ENCODE results near the gene HAGHL. TPM values are rescaled to one million over a fixed set of nuclear protein-coding genes. Genes with fewer than 3 reads are reported as not detected.

HAGHL gene
- total RNA-seq, 2 donors from 2014 or later: 2.0 to 3.3 TPM

DNA sequence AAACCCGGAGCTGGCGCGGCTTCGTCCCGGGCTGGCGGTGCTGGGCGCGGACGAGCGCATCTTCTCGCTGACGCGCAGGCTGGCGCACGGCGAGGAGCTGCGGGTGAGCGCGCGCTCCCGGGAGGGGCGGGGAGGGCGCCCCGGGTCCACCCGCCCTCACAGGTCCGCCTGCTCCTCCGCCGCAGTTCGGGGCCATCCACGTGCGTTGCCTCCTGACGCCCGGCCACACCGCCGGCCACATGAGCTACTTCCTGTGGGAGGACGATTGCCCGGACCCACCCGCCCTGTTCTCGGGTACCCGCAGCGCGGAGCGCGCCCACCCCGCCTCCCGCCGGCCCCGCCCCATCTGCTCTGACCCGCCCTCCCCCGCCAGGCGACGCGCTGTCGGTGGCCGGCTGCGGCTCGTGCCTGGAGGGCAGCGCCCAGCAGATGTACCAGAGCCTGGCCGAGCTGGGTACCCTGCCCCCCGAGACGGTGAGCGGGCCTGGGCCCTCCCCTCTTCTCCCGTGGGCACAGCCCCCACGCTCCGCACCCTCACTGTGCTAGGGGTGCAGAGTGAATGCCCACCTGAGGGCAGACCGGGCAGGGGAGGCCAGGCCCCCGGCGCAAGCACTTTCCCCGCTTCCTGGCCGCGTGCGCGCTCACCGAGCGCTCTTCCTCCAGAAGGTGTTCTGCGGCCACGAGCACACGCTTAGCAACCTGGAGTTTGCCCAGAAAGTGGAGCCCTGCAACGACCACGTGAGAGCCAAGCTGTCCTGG is 1.4 kb downstream of the HAGHL start:
- DNase-seq: peak; percentile 78 to 79
- peak; percentile 65 for ATAC-seq
- intact Hi-C loops (cut with DNase I, micrococcal nuclease): no loop called here

- intact Hi-C loops (cut with DNase I, micrococcal nuclease): no loop called here
- DNase-seq (peak in 1 of 2 donors; percentile 19), ATAC-seq (no peak)
Measured at GRCh38 chr16:728890-729744, 2.2 kb downstream of the HAGHL start.

- ATAC-seq (no peak), DNase-seq (peak in 1 of 2 donors; percentile 24)
- intact Hi-C loops (cut with DNase I, micrococcal nuclease): no loop called here
Measured at GRCh38 chr16:729768-730665, 3.1 kb downstream of the HAGHL start.

- ATAC-seq: no peak
Measured at GRCh38 chr16:730666-731509, 4.0 kb downstream of the HAGHL start.

DNA sequence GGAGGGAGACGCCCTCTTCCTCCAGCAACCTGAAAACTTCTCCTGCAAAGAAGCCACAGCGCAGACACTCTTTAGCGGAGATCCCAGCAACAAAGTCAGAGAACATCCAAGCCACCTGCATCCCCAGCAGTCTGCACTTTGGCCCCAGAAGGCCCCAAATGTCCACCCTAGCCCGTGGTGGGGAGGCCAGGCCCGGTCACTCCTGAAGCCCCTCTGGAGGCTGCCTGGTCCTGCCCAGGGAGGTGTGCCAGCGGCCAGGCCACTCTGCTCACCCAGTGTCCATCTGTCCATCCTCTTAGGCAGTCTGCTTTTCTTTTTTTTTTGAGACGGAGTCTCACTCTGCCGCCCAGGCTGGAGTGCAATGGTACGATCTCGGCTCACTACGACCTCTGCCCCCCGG is 5.4 kb downstream of the HAGHL start:
- ATAC-seq: no peak

More at GRCh38 chr16:730666-731509, 4.0 kb downstream of the HAGHL start:
- no peak for DNase-seq
- intact Hi-C loops (cut with DNase I, micrococcal nuclease): no loop called here

GRCh38 chr16:732936-733335 is 6.0 kb downstream of the HAGHL start:
- ATAC-seq (no peak), DNase-seq (peak in 1 of 2 donors; percentile 22)
- intact Hi-C loops (cut with DNase I, micrococcal nuclease): no loop called here

More for the DNA sequence above, 5.4 kb downstream of the HAGHL start:
- intact Hi-C loops (cut with DNase I, micrococcal nuclease): no loop called here
- DNase-seq: no peak

- no peak for ATAC-seq
Measured at GRCh38 chr16:733382-734207, 6.7 kb downstream of the HAGHL start.

DNA sequence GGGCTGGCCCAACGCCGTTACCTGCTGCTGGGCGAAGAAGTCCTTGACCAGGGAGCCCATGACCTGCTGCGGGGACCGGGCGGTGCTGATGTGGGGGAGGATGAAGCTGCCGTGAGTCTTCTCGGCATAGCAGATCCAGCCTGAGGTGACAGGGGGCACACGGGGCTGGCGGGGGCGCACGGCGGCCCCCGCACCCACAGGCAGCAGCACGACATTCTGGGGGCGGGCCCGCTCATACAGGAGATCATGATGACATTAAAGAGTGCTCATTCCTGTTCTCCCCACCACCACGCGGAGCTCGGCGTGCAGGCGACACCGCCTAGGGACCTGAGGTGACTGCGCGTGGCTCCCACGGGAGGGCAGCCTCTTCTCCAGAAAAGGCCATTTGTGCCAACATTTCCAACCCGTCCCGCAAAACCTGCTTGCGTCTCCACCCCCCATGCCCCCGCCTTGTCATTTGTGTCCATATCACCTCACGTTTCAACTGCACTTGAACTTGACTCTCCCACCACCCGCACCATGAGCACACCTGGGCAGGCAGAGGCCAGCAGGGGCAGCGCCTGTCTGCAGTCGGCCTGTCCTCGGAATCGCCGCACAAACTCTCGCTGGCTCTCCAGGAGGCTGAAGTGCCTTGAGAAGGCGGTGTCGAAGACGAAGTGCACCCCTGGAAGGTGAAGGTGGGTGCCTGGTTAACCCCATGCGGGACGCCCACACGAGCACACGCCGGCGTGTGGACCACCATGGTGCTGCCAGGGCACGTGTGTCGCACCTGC is 7.5 kb downstream of the HAGHL start:
- intact Hi-C loops (cut with DNase I, micrococcal nuclease): no loop called here

More at GRCh38 chr16:733382-734207, 6.7 kb downstream of the HAGHL start:
- DNase-seq: peak; percentile 24 to 38
- intact Hi-C loops (cut with DNase I, micrococcal nuclease): no loop called here

DNA sequence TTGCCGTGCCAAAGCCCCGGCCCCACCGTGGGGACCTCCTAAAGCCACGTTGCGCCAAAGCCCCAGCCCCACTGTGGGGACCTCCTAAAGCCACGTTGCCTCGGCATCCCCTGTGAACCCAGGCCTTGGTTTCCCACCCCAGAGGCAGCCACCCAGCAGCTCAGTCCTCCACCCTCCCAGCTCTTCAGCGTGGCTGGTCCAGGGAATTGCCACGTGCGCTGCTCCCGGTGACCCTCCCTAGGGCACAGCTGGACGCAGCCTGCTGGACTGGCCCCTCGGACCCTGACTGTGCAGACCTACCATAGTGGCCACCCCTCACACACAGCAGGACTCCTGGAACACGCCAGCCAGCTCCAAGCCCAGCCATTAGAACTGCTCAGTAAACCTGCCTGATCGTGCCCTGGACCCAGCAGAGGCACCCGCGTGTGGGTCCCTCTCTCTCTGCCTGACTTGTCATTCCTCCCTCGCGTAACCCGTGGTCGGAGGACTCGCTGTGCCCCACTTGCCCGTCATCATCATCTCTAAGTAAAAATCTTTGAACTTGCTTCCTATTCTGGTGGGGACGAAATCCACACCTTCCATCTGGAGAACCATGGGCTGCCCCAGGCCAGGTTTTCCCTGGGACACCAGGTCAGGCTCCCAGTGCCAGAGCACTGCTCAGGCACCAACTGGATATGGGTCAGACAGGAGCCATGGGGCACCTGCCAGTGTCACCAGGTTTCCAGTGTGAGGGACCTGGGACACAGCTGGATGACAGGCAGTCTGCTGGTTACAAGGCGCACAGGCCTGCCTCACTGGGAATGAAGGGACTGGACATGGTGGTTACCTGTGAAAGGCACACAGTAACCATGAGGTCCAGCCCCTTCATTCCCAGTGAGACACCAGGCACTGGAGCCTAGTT is 8.3 kb downstream of the HAGHL start:
- no peak for DNase-seq
- intact Hi-C loops (cut with DNase I, micrococcal nuclease): no loop called here

More for the DNA sequence above, 7.5 kb downstream of the HAGHL start:
- DNase-seq (no peak), ATAC-seq (no peak)

DNA sequence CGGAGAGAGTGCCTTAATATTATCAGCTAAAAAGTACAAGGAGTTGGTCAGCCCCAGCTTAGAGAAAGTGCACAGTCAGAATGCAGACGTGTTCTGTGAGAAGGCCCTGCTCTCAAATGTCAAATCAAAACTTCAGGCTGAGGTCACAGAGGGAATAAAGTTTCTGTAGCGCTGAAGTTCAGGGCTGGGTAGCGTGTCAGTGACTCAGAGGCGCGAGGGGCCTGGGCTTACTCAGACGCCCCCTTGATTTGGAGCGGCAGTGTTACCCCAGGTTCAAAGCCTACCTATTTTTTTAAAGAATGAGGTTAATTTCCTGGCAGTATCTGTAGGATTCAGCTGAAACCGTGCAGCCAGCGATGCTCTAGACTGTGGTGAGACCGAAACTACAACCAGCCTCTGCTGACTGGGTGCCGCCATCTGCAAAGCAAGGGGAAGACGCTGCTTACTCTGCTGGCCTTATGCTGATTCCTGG is 9.1 kb downstream of the HAGHL start:
- ATAC-seq (no peak), DNase-seq (peak in 1 of 2 donors; percentile 25)
- intact Hi-C loops (cut with DNase I, micrococcal nuclease): no loop called here

More for the DNA sequence above, 8.3 kb downstream of the HAGHL start:
- no peak for ATAC-seq

DNA sequence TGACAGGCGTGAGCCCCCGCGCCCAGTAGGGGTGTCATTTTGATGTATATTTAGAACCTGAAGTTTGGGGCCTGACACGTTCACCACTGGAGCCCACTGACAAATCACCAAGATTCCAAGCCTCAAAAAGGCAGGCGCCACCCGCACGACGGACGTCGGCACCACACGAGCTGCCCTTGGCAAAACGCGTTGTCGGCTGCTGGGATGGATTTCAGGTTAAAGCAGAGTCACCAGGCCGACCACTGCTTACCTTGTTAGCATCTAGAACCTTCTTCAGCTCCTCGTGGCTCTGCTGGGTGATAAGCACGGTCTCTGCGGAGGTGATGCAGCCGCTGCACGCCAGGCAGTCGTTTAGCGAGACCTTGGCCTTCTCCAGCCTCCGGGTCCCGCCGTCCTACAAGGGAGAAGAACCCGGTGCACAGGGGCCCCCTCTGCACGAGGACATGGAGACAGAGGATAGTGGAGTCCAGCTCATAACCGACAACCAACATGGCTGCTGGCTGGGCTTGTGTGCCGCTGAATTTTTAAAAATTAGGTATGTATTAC is 10.1 kb downstream of the HAGHL start:
- DNase-seq (peak in 1 of 2 donors; percentile 20), ATAC-seq (no peak)
- intact Hi-C loops (cut with DNase I, micrococcal nuclease): no loop called here

GRCh38 chr16:739560-740458 is 12.9 kb downstream of the HAGHL start:
- DNase-seq: no peak
- ATAC-seq: peak; percentile 36

GRCh38 chr16:740459-740763 is 13.5 kb downstream of the HAGHL start:
- peak; percentile 34 for ATAC-seq
- intact Hi-C loops (cut with DNase I, micrococcal nuclease): no loop called here
- no peak for DNase-seq

More at GRCh38 chr16:739560-740458, 12.9 kb downstream of the HAGHL start:
- intact Hi-C loops (cut with DNase I, micrococcal nuclease): no loop called here
